Gastroesophageal sphincter (tissue), 4 donors: ENCODE data around the gene GJD2. TPM values are rescaled to one million over a fixed set of nuclear protein-coding genes. Genes with fewer than 3 reads are reported as not detected.

Experiments used
- ATAC-seq: fragments of 150-250 bp; one replicate; pipeline ENCODE4 v1.9.1; 2016; ENCODE audit warnings: mild to moderate bottlenecking, moderate library complexity
- H3K27ac ChIP-seq, 4 donors: fragments of 200-600 bp; sonication (generic) in 3 of 4; 1 replicate in 3 of 4; 2 replicates in 1 of 4; pipeline ENCODE4 v1.5.1; 2016 to 2019
- H3K27me3 ChIP-seq: fragments of 200-600 bp; sonication (generic); one replicate; pipeline ENCODE4 v1.5.1; 2019
- H3K36me3 ChIP-seq, 2 donors: fragments of 200-600 bp; sonication (generic); one replicate each; pipeline ENCODE4 v1.5.1; 2019; ENCODE audit warnings: control low read depth in 1 of 2
- H3K4me1 ChIP-seq, 3 donors: fragments of 200-600 bp; sonication (generic); 1 replicate in 2 of 3; 2 replicates in 1 of 3; pipeline ENCODE4 v1.5.1; 2016 to 2019; ENCODE audit warnings: control low read depth in 2 of 3
- H3K4me3 ChIP-seq, 2 donors: fragments of 200-600 bp; sonication (generic); one replicate each; pipeline ENCODE4 v1.5.1; 2019; ENCODE audit warnings: mild to moderate bottlenecking in 1 of 2, moderate library complexity in 1 of 2
- H3K9me3 ChIP-seq, 3 donors: fragments of 200-600 bp; sonication (generic); one replicate each; pipeline ENCODE4 v1.5.1; 2017 to 2019; ENCODE audit warnings: control low read depth in 2 of 3
- CTCF ChIP-seq, 4 experiments: fragments of 200-600 bp in 2 of 4; fragments of 450-650 bp in 2 of 4; sonication (generic) in 1 of 4; IDR thresholded peaks; one replicate each; pipeline ENCODE4 v1.5.1; 2017 to 2019; ENCODE audit warnings: antibody characterized with exemption in 4 of 4, mild to moderate bottlenecking in 2 of 4, moderate library complexity in 2 of 4
- EP300 ChIP-seq: sonication (generic); formaldehyde crosslinking; IDR thresholded peaks from one replicate; pipeline ENCODE4 v1.6.1; 2017; ENCODE audit warnings: antibody characterized with exemption, mild to moderate bottlenecking
- POLR2A ChIP-seq, 2 donors: fragments of 450-650 bp; IDR thresholded peaks; one replicate each; pipeline ENCODE4 v1.6.1; 2017; ENCODE audit warnings: antibody characterized with exemption in 2 of 2, mild to moderate bottlenecking in 2 of 2, moderate library complexity in 1 of 2
- POLR2AphosphoS5 ChIP-seq: sonication (generic); formaldehyde crosslinking; IDR thresholded peaks from one replicate; pipeline ENCODE4 v1.6.1; 2017; ENCODE audit warnings: antibody characterized with exemption
- WGBS, 2 donors: methylation state at CpG; one replicate each; pipeline ENCODE4 v1.1.5; 2018; ENCODE audit warnings: low coverage in 1 of 2; 5-methylcytosine and 5-hydroxymethylcytosine counted together
- total RNA-seq, 4 donors: library from RNA; depleted of rRNA; stranded (reverse); fragments of >200 nt; gene quantifications; one replicate each; pipeline ENCODE4 v1.1.0, GENCODE V29; 2016

The GJD2 gene
- total RNA-seq, 4 donors from 2014 or later: not detected

- H3K4me3 ChIP-seq: no peak overlapping the region
- H3K36me3 ChIP-seq: no peaks in the 10 kb centered on the region
- no peak for ATAC-seq
- H3K27ac ChIP-seq: peak overlapping the region in 3 of 4 donors; percentile 35 to 79 (median 53)
- 71 to 78% methylated on average over 1 of the region's 1 CpG for WGBS, 2 donors
- H3K27me3 ChIP-seq: no peaks in the 10 kb centered on the region
- H3K4me1 ChIP-seq: peaks cover 0 to 66% (median 9%) of the 10 kb centered on the region in 3 donors
- H3K9me3 ChIP-seq: no peaks in the 10 kb centered on the region
- TF ChIP-seq POLR2AphosphoS5: no peak
- TF ChIP-seq CTCF (IDR thresholded peaks at IDR 0.05): no peak
These were observed 35.8 kb downstream of the GJD2 start for GRCh38 chr15:34718681-34719665.

GRCh38 chr15:34717729-34718128, 37.1 kb downstream of the GJD2 start:
- H3K9me3 ChIP-seq: no peaks in the 10 kb centered on the region
- no peaks in the 10 kb centered on the region for H3K36me3 ChIP-seq
- H3K4me3 ChIP-seq: no peak overlapping the region
- no peaks in the 10 kb centered on the region for H3K27me3 ChIP-seq
- TF ChIP-seq POLR2AphosphoS5 (no peak), POLR2A (IDR thresholded peaks at IDR 0.05) (no peak), EP300 (no peak), CTCF (IDR thresholded peaks at IDR 0.05) (no peak)
- peaks cover 0 to 57% (median 8%) of the 10 kb centered on the region in 3 donors for H3K4me1 ChIP-seq
- no peak overlapping the region for H3K27ac ChIP-seq
- ATAC-seq: no peak
- WGBS, 2 donors: 42 to 55% methylated on average over 2 of the region's 2 CpGs

DNA sequence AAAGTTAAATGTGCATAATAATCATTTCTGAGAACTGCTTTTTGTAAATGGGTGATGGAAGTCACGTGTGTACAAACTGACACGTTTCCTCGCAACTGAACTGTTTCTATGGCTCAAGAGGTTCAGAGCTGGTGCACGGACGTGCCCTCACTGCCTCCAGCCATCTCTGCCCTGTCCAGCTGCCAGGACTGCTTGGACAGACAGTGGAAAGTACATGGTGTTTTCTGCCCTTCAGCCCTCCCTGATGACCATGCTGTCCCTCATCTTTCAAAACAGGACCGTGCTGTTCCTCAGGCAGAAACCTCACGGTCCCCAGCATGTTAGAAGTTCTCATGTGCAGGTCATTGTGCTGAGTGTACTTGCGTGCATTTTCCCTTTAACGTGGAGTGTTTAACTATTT, 38.7 kb downstream of the GJD2 start:
- TF ChIP-seq EP300 (no peak), CTCF (IDR thresholded peaks at IDR 0.05) (no peak), POLR2AphosphoS5 (no peak), POLR2A (IDR thresholded peaks at IDR 0.05) (no peak)
- H3K4me3 ChIP-seq: no peak overlapping the region
- H3K4me1 ChIP-seq: peaks cover 0 to 45% (median 0%) of the 10 kb centered on the region in 3 donors
- H3K27me3 ChIP-seq: no peaks in the 10 kb centered on the region
- ATAC-seq: peak; percentile 43
- H3K9me3 ChIP-seq: no peaks in the 10 kb centered on the region
- no peak overlapping the region for H3K27ac ChIP-seq
- no peaks in the 10 kb centered on the region for H3K36me3 ChIP-seq
- 83% methylated on average over 5 of the region's 9 CpGs; no CpG with 5 or more reads in 1 of the 2 donors for WGBS, 2 donors

DNA sequence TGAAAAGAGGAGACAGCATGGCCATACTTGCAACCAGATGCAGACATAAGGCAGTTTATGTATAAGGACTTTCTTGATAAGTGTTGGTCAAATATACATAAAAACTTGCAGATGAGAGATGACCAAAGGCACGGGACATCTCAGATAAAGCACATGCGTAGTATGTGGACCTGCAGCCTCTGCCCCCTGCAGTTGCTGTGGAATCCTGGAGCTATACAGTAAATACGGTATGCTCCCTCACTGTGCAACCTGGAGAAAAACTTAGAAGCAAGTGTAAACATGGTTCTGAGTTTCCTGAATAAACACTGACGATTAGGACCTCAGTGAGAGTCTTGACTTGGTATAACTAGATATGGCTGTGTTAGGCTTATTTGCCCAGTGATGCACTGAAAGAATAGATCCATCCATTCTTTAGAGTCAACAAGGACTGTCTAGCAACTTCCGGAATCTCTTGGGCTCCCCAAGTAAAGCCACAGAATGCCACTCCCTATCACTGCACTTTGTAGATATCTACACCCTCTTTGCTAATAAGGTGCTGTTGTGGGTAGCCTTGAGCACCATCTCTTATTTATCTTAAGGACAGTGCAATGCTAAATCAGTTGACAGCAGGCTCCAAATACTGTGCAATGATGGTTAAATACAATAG, 40.2 kb downstream of the GJD2 start:
- Histone ChIP-seq H3K36me3 (no peaks in the 10 kb centered on the region), H3K27ac (no peak overlapping the region), H3K9me3 (no peaks in the 10 kb centered on the region), H3K27me3 (no peaks in the 10 kb centered on the region), H3K4me3 (no peak overlapping the region), H3K4me1 (peaks cover 0 to 34% (median 0%) of the 10 kb centered on the region in 3 donors)
- TF ChIP-seq POLR2A (IDR thresholded peaks at IDR 0.05) (no peak), POLR2AphosphoS5 (no peak), CTCF (IDR thresholded peaks at IDR 0.05) (no peak), EP300 (no peak)
- WGBS, 2 donors: 70 to 81% methylated on average over 4 to 5 of the region's 5 CpGs
- no peak for ATAC-seq
